ENCODE measurements around the gene NHS. TPM values are rescaled to one million over a fixed set of nuclear protein-coding genes. Genes with fewer than 3 reads are reported as not detected.

Gene NHS
- total RNA-seq, 1 donor from 2014 or later, result 0.51 TPM

DNA sequence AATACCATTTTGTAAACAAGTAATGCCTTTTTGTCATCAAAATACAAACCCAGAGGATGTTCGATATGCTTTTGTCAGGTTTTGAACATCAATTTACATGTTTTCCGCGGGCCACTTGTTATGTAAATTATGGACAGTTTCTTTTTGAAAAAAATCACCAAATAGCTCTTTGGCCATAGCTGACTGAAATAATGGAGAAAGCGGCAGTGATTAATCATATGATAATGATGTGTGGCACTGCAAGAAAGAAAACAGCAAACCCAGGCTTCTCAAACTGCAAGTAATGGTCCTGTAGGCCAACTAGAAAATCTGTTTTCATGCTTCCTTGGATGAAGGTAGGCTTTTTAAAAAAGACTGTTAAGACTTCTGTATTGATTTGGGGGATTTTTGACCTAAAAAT lies 346.7 kb downstream of the NHS start:
- DNase-seq (ENCODE audit: low read depth), result no peak

DNA sequence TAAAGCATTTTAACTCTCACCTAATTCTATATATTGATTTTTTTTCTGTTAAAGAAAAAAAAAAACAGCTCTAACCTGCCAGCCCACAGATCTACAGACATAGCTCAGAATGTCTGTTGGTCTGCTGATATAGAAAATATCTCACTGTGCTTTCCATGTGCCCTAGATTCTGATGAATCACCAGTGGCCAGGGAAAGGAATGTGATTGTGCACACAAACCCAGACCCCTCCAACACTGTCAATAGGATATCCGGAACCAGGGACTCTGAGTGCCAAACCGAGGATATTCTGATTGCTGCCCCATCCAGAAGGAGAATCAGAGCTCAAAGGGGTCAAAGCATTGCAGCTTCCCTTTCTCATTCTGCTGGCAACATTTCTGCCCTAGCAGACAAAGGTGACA lies 350.2 kb downstream of the NHS start:
- DNase-seq (ENCODE audit: low read depth), result no peak

DNA sequence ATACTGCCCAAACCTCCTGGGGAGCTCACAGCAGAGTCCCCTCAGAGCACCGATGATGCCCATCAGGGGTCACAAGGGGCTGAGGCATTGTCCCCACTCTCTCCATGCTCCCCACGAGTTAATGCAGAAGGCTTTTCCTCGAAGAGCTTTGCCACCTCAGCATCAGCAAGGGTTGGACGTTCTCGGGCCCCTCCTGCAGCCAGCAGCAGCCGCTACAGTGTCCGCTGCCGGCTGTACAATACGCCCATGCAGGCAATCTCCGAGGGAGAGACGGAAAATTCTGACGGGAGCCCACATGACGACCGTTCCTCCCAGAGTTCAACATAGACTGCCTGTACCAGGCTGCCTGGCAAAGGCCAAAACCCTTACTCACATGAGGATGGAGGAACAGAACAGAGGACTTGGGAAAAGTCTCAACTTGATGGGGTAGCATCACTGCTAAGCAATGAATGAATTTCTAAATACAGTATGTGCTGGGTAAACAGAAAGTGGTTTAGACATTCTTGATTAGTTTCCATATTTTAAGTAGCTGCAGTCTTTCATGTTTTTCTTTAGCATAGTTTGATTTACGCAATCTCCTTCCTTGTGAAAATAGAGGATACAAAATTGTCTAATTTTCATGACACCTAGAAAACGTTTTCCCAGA lies 357.3 kb downstream of the NHS start:
- no peak for DNase-seq (ENCODE audit: low read depth)

DNA sequence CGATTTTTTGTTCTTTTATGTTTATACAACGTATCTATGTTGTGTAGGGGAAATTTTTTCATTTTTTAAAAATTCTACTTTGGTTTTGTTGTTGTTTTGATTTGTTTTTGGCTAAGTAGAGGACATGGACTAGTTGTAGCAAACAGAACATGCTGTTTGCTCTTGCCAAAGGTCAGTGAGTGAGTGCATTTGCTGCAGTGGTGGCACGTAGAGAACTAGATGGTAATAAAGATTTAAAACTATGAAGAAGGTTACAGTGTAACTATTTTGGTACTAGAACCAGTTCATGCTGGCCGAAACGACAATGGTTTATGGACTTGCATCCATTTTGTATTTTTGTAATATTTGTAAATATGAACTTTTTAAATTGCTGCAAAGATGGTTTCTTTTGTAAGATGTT lies 360.4 kb downstream of the NHS start:
- no peak for DNase-seq (ENCODE audit: low read depth)

DNA sequence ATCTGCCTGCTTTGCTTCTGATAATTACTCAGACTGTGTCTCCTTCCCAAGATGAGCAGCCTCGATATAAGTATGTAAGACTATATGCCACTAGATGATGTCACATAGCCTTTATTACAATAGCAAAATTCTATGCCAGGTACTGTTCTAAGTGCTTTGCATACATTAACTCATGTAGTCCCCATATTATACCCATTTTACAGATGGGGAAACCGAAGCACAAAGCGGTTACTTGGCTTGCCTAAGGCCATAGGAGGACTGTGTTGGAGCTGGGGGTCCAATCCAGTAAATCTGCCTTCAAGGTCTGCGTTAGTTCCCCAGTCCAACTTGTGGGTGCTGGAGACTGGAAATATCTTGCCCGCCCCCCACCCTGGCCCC lies 361.5 kb downstream of the NHS start:
- no peak for DNase-seq (ENCODE audit: low read depth)

DNA sequence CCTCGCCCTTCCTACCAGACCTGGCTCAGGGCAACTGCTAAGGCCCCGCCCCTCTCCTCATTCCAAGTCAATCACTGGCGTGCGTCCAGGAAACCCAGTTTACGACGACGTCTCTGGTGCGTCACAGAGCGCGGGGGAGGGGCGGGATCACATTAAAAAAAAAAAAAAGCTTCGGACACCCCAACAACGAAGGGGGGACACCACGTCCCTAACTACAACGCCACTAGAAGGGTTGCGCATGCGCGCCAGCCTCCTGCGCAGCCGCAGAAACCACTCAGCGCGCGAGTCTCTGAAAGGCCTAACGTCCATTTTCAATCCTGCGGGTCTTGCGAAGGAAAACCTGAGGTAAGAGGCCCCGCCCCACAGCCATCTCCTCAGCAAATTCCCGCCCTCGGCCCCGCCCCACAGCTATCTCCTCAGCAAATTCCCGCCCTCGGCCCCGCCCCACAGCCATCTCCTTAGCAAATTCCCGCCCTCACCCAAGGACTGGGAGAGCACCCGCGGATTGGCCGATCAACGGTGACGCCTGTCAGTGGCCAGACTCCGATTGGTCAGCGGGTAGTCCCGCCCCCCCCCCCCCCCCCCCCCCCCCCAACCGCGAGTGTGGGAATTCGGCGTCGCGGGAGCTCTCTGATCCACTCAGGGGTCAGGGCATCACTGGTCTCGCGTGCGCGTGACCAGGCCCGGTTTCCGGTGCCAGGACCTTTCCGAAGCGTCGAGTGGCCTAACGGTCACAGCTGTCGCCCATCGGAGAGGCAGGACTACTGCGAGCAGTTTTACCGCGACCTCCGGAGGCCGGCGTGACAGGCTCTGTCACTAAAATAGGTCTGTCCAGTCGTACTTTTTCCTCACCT lies 362.1 kb downstream of the NHS start, which contains the start of gene SCML1:
SCML1 (plus strand) TSS at position 638 of the 854 bp plus-strand sequence. CDS start 6,694 bp downstream, outside the sequence.
- DNase-seq (ENCODE audit: low read depth), result peak; percentile 94

DNA sequence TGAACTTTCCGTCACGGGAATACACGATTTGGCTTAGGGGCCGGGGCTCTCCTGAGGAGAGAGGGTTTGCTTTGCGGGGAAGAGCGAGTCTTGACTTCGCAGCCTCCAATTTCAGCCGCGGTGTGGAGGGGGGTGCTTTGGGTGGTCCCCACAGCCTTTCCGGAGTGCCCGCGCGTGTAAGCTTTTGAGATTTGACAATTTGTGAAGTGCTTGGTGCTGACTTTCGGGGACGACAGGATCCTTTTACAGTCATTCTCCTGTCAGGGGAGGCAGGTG lies 362.6 kb downstream of the NHS start:
- DNase-seq (ENCODE audit: low read depth), result no peak

DNA sequence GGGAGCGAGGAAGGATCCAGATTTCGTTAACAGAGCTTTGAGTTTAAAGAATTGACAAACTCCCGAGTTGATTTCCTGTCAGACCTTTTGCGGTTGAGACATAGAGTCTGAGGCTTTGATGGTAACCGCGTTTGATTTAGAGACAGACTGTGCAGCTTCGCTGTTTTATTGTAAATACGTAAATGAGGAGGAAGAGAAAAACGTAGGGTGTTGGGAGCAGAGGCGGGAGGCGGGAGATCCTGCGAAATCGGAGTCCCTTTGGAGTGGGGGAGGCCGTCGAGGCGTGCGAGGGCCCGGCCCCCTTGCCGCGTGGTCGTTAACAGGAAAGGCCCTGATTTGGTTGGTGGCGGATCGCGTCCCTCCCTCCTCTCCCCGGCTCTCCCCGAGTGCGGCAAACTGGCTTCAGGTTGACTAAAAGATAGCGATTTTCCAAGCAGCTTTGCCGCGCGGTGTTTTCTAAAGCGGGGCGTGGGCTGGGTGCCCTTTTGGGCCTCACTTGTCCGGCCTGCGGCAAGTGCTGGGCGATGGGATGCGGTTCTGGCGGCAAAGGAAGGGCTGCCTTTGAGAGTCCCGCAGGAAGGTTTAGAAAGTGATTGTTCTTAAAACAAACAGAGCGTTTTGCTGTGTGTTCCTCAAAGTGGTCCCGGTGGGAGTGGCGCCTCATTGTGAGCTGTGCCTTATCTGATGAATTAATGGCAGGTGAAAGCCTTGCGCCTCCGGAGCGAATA lies 363.1 kb downstream of the NHS start:
- DNase-seq (ENCODE audit: low read depth), result peak; percentile 18

DNA sequence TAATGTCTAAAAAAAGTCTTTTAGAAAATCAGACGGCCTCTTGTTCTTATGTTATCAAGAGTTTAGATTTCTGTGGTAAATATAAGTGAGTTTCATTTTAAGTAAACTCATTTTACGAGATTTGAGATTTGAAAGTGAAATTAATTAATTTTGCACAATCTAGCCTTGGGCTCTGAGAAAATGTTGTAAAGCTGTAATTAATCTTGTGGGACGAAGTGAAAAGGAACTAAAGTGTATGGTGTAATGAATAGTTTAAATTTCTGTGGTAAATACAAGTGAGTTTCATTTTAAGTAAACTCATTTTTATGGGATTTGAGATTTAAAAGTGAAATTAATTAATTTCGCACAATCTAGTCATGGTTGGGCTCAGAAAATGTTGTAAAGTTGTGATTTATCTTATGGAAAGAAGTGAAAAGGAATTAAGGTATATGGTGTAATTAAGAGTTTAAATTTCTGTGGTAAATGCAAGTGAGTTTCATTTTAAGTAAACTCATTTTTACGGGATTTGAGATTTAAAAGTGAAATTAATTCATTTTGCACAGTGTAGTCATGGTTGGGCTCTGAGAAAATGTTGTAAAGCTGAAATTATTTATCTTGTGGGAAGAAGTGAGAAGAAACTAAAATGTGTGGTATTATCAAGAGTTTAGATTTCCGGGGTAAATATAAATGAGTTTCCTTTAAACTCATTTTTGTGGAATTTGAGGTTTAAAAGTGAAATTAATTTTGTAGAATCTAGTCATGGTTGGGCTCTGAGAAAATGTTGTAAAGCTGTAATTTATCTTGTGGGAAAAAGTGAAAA lies 363.9 kb downstream of the NHS start:
- DNase-seq (ENCODE audit: low read depth), result no peak

DNA sequence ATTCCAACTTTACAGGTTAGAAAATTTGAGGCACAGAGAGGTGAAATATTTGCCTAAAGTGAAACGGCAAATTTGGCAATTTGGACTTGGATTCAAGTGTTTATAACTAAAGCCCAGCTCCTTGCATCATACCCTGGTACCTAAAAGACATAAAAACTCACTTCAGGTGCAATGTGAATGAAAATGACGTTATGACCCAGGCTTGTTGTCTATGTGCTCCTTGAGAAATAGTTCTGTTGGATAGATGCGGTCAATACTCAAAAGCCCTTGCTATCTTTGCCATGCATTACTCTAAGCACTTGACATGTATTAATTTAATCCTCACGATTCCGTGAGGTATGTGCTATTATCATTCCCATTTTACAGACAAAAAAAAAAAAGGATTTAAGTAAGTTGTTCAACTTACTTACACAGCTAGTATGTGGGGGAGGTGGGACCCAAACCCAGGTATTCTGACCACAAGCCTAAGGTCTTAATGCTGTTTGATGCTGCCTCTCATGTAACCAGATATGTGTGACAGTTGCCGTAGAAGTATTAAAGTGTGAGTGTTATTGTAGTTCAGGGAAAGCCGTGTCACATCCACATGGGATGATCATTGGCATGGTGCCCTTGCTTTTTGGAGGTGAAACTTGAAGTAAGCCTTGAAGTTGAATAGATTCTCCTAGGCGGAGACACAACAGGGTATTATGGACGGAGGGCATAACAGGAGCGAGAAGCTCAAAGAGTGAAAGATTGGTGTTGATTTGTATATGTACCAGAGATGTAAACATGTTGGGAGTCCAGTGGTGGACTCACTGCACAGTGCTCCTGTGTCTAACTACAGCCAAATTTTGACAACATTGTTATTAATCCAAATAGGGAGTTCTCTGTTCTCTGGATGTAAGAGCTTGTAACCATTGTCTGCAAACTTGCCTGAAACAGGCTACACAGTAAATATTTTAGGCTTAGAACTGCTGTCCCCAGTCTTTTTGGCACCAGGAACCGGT lies 365.4 kb downstream of the NHS start:
- peak; percentile 6 for DNase-seq (ENCODE audit: low read depth)

DNA sequence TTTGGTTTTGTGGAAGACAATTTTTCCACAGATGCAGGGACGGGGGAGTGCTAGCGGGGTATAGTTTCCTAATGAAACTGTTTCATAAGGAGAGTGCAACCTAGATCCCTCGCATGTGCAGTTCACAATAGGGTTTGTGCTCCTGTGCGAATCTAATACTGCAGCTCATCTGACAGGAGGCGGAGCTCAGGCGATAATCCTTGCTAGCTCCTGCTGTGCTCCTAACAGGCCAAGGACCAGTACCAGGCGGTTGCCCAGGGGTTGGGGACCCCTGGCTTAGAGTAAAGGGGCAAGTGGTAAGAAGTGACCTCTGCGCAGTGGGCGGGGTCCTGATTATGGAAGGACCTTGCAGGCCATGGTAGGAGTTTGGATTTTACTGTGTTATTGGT lies 366.1 kb downstream of the NHS start:
- DNase-seq (ENCODE audit: low read depth), result no peak

DNA sequence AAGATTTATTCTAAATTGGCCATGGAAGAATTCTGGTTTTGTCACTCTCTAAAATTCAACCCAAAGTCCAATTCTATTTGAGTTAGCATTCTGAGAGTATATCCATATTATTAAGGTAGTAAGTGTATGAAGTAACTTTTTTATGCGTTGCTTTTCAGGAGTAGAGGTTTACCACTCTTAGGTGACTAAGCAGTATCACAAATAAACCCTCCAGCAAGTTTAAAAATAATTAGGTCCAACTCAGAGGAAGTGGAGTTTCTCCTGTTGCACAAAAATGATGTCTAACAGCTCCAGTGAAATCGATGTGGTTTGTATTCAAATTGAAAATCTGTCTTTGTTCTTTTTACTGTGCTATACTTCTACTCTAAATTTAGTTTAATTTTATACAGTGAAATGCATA lies 368.9 kb downstream of the NHS start:
- DNase-seq (ENCODE audit: low read depth), result no peak

DNA sequence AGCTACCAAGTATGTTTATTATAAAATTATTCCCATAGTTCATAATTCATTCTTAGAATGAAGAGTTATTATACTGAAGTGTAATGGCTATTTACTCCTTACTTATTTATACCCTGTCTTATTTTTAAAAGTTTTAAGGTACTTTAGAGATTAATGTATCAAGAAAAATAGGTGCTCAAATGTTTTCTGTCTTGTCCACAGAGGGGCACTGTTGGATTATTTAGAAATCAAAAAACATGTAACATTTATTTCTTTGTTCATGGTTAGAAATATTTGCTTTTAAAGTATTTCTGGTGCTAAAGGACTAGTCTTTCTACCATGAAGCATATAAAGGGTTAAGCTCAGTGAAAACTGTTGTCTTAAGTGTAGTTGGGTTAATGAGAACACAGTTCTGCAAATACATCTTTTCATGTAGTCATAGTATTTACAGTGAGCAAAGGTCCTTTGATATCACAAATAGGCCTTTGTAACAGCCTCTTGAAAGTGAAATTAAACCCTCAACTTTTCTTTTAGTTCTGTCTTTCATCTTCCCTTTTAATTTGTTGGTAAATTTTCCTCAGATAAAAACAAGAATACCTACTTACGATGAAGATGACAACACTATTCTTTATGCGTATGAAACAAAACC lies 370.0 kb downstream of the NHS start:
- no peak for DNase-seq (ENCODE audit: low read depth)

DNA sequence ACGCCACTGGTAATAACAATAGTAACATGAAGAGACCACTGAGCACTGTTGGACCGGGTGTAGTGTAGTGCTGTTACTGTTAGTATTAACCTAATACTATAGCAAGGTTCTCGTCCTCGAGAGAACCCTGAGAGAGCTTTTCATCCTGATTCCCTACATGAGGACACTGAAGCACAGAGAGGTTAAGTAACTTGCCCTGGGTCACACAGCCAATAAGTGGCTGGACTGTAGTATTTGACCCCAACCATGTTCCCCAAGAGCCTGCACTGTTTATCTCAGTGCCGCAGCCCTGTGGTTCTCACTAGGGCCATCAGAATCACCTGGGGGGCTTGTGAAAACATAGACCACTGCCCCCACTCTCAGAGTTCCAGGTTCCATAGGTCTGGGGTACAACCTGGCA lies 372.7 kb downstream of the NHS start:
- no peak for DNase-seq (ENCODE audit: low read depth)

DNA sequence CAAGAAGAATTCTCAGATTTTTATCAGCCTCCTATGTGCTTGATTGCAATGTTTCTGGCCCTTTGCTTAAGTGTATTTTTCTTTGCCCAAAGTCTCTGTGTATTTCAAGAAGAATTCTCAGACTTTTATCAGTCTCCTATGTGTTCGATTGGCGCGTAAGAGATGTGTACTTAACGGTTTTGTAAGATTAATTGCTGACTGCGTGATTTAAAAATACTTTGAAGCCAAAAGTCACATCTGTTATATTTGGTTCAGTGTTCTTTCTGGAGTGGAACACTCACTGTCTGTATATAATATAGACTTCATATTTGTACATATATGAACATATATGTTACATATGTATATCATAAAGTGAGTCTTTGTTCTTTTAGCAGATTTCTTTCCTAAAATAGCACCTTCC lies 373.7 kb downstream of the NHS start:
- no peak for DNase-seq (ENCODE audit: low read depth)

DNA sequence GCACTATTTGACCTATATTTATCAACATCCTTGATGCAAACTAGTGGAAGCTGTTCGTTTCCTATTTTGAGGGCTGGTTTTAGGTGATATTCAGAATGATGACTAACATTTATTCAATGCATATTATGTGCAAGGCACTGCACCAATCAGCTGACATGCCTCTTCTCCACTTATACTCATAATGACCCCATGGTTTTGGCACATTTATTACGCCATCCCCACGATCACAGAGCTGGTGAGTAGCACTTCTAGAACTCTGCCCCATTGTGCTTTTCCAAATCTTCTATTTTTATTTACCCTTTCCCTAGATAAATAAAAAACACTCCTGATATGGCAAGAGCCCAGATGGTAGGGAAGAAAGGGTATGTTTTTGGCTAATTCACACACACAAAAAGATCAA lies 375.4 kb downstream of the NHS start:
- no peak for DNase-seq (ENCODE audit: low read depth)

DNA sequence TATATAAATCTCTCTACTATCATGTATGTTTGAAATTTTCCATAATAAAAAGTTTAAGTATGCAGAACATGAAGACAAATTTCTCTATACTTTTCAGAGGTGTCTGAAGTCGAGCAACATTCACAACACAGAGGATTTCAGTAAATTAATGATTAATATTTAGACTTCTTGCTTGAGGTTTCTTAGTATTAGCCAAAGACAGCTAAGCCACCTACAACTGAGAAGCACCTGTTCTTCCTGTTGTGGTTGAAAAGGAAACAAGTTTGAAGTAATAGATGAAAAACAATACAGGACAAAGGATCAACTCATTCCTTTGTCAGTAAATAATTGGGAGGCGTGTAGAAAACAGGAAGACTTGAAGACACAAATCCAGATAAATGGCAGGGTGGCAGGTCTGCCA lies 383.4 kb downstream of the NHS start:
- DNase-seq (ENCODE audit: low read depth), result no peak

DNA sequence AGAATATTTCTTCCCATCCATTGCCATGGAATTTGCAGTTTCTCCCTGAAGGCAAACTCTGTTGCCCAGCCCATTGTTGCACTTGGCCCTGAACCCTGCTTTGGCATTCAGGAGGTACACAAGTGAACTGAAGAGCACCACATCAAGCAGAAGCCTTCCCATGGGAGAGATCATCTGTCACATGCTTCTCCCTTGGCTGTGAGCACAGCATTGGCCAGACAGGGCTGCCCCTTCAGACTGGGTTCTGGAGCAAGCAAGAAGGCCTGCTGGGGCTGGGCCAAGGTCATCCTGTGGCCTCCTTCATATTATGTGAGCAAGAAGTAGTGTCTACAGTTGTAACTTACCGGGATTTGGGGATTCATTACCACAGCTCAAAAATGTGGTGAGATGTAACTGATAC lies 385.0 kb downstream of the NHS start:
- DNase-seq (ENCODE audit: low read depth), result no peak

DNA sequence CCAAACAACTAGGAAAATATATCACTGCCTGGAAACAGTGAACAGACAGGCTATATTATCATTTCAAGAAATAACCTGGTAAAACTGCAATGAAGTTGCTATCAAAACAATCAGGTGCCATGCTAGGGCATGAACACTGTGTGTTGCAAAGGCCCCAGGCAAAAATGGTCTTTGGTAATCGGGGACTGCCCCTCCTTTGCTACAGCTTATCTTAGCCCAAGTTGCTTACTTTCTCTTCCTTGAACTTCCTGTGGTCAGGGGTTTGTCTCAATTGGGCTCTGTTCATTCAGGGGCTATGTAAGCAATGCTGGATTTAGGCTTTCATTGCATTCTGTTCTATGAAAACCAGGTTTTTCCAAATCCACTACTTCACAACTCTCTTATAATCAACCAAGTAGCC lies 392.7 kb downstream of the NHS start:
- no peak for DNase-seq (ENCODE audit: low read depth)

DNA sequence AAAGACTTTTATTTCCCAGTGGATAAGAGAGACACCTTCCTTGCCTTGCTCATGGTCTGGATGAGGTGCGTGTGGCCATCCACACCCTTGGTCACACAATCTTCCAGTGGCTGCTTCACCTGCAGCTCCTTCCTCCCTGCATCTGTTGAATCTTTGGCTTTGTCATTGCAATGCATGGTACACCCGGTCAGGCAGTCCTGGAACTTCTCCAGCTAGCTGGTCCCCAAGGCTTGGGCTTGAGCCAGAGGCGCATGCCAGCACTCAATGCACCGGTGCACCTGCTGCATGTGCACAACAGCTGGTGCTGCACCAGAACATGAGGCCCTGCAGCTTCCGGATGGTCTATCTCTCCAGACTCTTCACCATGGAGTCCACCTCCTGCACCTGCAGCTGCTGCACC lies 394.0 kb downstream of the NHS start:
- peak; percentile 23 for DNase-seq (ENCODE audit: low read depth)
